GM23338 (cell line): ENCODE measurements around the gene RNASE8. TPM values are rescaled to one million over a fixed set of nuclear protein-coding genes. Genes with fewer than 3 reads are reported as not detected.

Source experiments
- ATAC-seq: fragments of 200-7000 bp; cut with Tn5 transposase; 3 replicates; pipeline ENCODE4 v1.9.1; 2020
- DNase-seq: peaks from one replicate; pipeline ENCODE4 v3.0.0-alpha.2; 2015; ENCODE audit warnings: low spot score
- H2AFZ ChIP-seq: fragments of 200-600 bp; sonication (generic); 2 replicates; pipeline ENCODE4 v1.8.0; 2016; ENCODE audit warnings: antibody characterized with exemption, mild to moderate bottlenecking, moderate library complexity
- H3F3A ChIP-seq: fragments of 200-600 bp; sonication (generic); replicated peaks from 2 replicates; pipeline ENCODE4 v1.8.0; 2017; ENCODE audit warnings: antibody characterized with exemption, mixed run types, low read depth
- H3K27ac ChIP-seq: fragments of 200-600 bp; sonication (generic); 2 replicates; pipeline ENCODE4 v1.6.1; 2016; ENCODE audit warnings: low read depth
- H3K27me3 ChIP-seq: fragments of 200-600 bp; sonication (generic); 2 replicates; pipeline ENCODE4 v1.8.0; 2016; ENCODE audit warnings: mild to moderate bottlenecking, mixed run types, moderate library complexity; ENCODE audit not compliant: insufficient read depth
- H3K36me3 ChIP-seq: fragments of 200-600 bp; sonication (generic); 2 replicates; pipeline ENCODE4 v1.8.0; 2016; ENCODE audit warnings: mild to moderate bottlenecking; ENCODE audit not compliant: insufficient read depth
- H3K4me1 ChIP-seq: fragments of 200-600 bp; sonication (generic); 2 replicates; pipeline ENCODE4 v1.8.0; 2016; ENCODE audit warnings: mild to moderate bottlenecking, moderate library complexity; ENCODE audit not compliant: insufficient read depth
- H3K4me2 ChIP-seq: fragments of 200-600 bp; sonication (generic); 2 replicates; pipeline ENCODE4 v1.7.1; 2017; ENCODE audit warnings: mixed run types
- H3K4me3 ChIP-seq: fragments of 200-600 bp; sonication (generic); 2 replicates; pipeline ENCODE4 v1.6.1; 2016; ENCODE audit warnings: mixed run types
- H3K79me2 ChIP-seq: fragments of 200-600 bp; sonication (generic); replicated peaks from 2 replicates; pipeline ENCODE4 v1.8.0; 2017; ENCODE audit warnings: mild to moderate bottlenecking; ENCODE audit not compliant: insufficient read depth
- H3K9me2 ChIP-seq: fragments of 200-600 bp; sonication (generic); 2 replicates; pipeline ENCODE4 v1.8.0; 2017; ENCODE audit not compliant: insufficient read depth
- H4K20me1 ChIP-seq: fragments of 200-600 bp; sonication (generic); replicated peaks from 2 replicates; pipeline ENCODE4 v1.8.0; 2017; ENCODE audit warnings: mild to moderate bottlenecking; ENCODE audit not compliant: insufficient read depth
- H3K27ac Mint-ChIP-seq: 2 replicates; pipeline ENCODE4 v1.8.0; 2020; ENCODE audit warnings: inconsistent platforms, mild to moderate bottlenecking, moderate library complexity, mixed read lengths
- H3K27me3 Mint-ChIP-seq: 3 replicates; pipeline ENCODE4 v1.8.0; 2022; ENCODE audit warnings: low read depth, mild to moderate bottlenecking, moderate library complexity, mixed read lengths, inconsistent platforms; ENCODE audit not compliant: insufficient read depth, poor library complexity
- H3K36me3 Mint-ChIP-seq: 3 replicates; pipeline ENCODE4 v1.8.0; 2021; ENCODE audit warnings: low read depth, mild to moderate bottlenecking, inconsistent platforms, moderate library complexity, mixed read lengths
- H3K4me1 Mint-ChIP-seq: 3 replicates; pipeline ENCODE4 v1.8.0; 2020; ENCODE audit warnings: mild to moderate bottlenecking, inconsistent platforms, mixed read lengths
- H3K4me3 Mint-ChIP-seq: 3 replicates; pipeline ENCODE4 v1.8.0; 2021; ENCODE audit warnings: moderate library complexity, mild to moderate bottlenecking, inconsistent platforms, mixed read lengths
- H3K9me3 Mint-ChIP-seq: 3 replicates; pipeline ENCODE4 v1.8.0; 2020; ENCODE audit warnings: moderate library complexity, mild to moderate bottlenecking, inconsistent platforms, mixed read lengths
- CREB1 ChIP-seq: fragments of 250-450 bp; sonication (Bioruptor Pico); IDR thresholded peaks from 2 replicates; pipeline ENCODE4 v1.5.0; 2020; ENCODE audit warnings: low read depth, mild to moderate bottlenecking, moderate library complexity
- CTCF ChIP-seq, 2 experiments: fragments of 200-600 bp in 1 of 2; sonication (generic) in 1 of 2; conservative IDR thresholded peaks; 2 replicates each; pipeline versions ENCODE4 v1.5.1 to v1.6.1; 2016 to 2017; ENCODE audit warnings: antibody characterized with exemption in 2 of 2, low read depth in 2 of 2, mild to moderate bottlenecking in 2 of 2, moderate library complexity in 1 of 2
- ETS1 ChIP-seq: IDR thresholded peaks from 2 replicates; pipeline ENCODE4 v1.6.1; 2016; ENCODE audit warnings: antibody characterized with exemption
- EZH2 ChIP-seq: fragments of 200-600 bp; sonication (generic); IDR thresholded peaks from one replicate; pipeline ENCODE4 v1.8.0; 2017; ENCODE audit warnings: antibody characterized with exemption, mild to moderate bottlenecking, low read depth; ENCODE audit not compliant: unreplicated experiment
- EZH2phosphoT487 ChIP-seq: fragments of 200-600 bp; sonication (generic); IDR thresholded peaks from one replicate; pipeline ENCODE4 v1.8.1; 2018; ENCODE audit warnings: antibody characterized with exemption; ENCODE audit not compliant: unreplicated experiment
- JUNB ChIP-seq: IDR thresholded peaks from one replicate; pipeline ENCODE4 v1.6.1; 2016; ENCODE audit warnings: antibody characterized with exemption; ENCODE audit not compliant: unreplicated experiment
- POLR2AphosphoS5 ChIP-seq: IDR thresholded peaks from 2 replicates; pipeline ENCODE4 v1.6.1; 2016; ENCODE audit warnings: antibody characterized with exemption, low read depth
- ZNF114 ChIP-seq: fragments of 250-450 bp; sonication (Bioruptor Pico); IDR thresholded peaks from 2 replicates; pipeline ENCODE4 v1.5.0; 2020; ENCODE audit warnings: mild to moderate bottlenecking, moderate library complexity
- ZNF331 ChIP-seq: fragments of 250-450 bp; sonication (Bioruptor Pico); IDR thresholded peaks from 2 replicates; pipeline ENCODE4 v1.5.0; 2020; ENCODE audit warnings: low read depth, mild to moderate bottlenecking, moderate library complexity
- ZNF462 ChIP-seq: fragments of 250-450 bp; sonication (Bioruptor Pico); IDR thresholded peaks from 2 replicates; pipeline ENCODE4 v1.5.0; 2020; ENCODE audit warnings: mild to moderate bottlenecking, moderate library complexity
- polyA plus RNA-seq: library from polyadenylated mRNA; unstranded; fragments of >200 nt; fragmentation: Nextera tagmentation; extraction: Ambion mirVana; gene quantifications from 2 replicates; pipeline ENCODE4 v1.2.1, GENCODE V29; 2016
- total RNA-seq: library from RNA; depleted of rRNA; stranded (reverse); fragments of >200 nt; shearing (Covaris generic); gene quantifications from 2 replicates; pipeline ENCODE4 v1.2.3, GENCODE V29; 2014

Gene RNASE8
- total and polyA plus RNA-seq, 2 experiments from 2014 or later: not detected

- Histone ChIP-seq H3K27ac (peak overlapping the region; percentile 94), H2AFZ (peak overlapping the region; percentile 72), H3K79me2 (no peaks in the 10 kb centered on the region; the same call in 1 of the 2 replicates), H3F3A (peaks cover 7% of the 10 kb centered on the region; the same call in 1 of the 2 replicates), H3K4me3 (peak overlapping the region; percentile 70), H4K20me1 (no peaks in the 10 kb centered on the region), H3K9me2 (peaks cover 6% of the 10 kb centered on the region; the same call in 1 of the 2 replicates), H3K4me1 (peaks cover 31% of the 10 kb centered on the region), H3K36me3 (no peaks in the 10 kb centered on the region), H3K27me3 (peaks cover 30% of the 10 kb centered on the region), H3K4me2 (peak overlapping the region; percentile 97)
- peaks cover 39% of the 10 kb centered on the region for H3K4me1 Mint-ChIP-seq
- H3K27ac Mint-ChIP-seq: peak overlapping the region; percentile 77
- DNase-seq (peak; percentile 42), ATAC-seq (0 out of 3 replicates have a peak, but pooled peaks have one; percentile 0)
- H3K27me3 Mint-ChIP-seq: peaks cover 28% of the 10 kb centered on the region
- H3K9me3 Mint-ChIP-seq: no peaks in the 10 kb centered on the region; the same call in 2 of the 3 replicates
- TF ChIP-seq EZH2phosphoT487 (no peak), EZH2 (no peak), ZNF331 (no peak), ZNF462 (no peak), CTCF (conservative IDR thresholded peaks at IDR 0.05; ENCODE audit: low read depth in 2 of 2) (no peak), ETS1 (no peak), CREB1 (CRISPR knock-in tag) (no peak), POLR2AphosphoS5 (no peak), ZNF114 (CRISPR knock-in tag) (no peak), JUNB (no peak)
- H3K36me3 Mint-ChIP-seq: peaks cover 11% of the 10 kb centered on the region
- H3K4me3 Mint-ChIP-seq: peak overlapping the region; percentile 91
These were observed 31.2 kb upstream of the RNASE8 start for GRCh38 chr14:21026274-21026987.
